HepG2 (cell line): Measurements from ENCODE around the gene TLE5. TPM values are rescaled to one million over a fixed set of nuclear protein-coding genes. Genes with fewer than 3 reads are reported as not detected.

ENCODE experiments used
- ATAC-seq: fragments of 200-7000 bp; cut with Tn5 transposase; 3 replicates; pipeline ENCODE4 v1.9.1; 2020; ENCODE audit warnings: mild to moderate bottlenecking, moderate library complexity
- BruUV-seq: library from RNA; stranded (reverse); fragments of 400-500 nt; replicated peaks from 2 replicates; lab custom pipeline; 2021; lab: Mats Ljungman, UMichigan
- CTCF ChIA-PET: fragments of 300-600 bp; formaldehyde crosslinking; extraction: SDS; loops from one replicate; lab custom pipeline; 2021; ENCODE audit warnings: low total read pairs, inconsistent platforms, low intra/inter-chr PET ratio; lab: Yijun Ruan, JAX
- POLR2A ChIA-PET: fragments of 350-600 bp; sonication (Branson Sonifier 250); formaldehyde crosslinking; loops from one replicate; lab custom pipeline; 2020; ENCODE audit warnings: antibody characterized with exemption, inconsistent platforms; lab: Yijun Ruan, JAX
- DNase-seq: peaks from one replicate; pipeline ENCODE4 v3.0.0-alpha.2; 2015; ENCODE audit warnings: low spot score
- FAIRE-seq: peaks from 3 replicates; lab custom pipeline; 2011; peaks lifted over from hg19 to GRCh38; lab: Jason Lieb, UNC
- H2AFZ ChIP-seq: one replicate; pipeline ENCODE4 v1.6.1; 2011; ENCODE audit warnings: low read length, inconsistent platforms
- H3K27ac ChIP-seq: fragments of 300-600 bp; 3 replicates; pipeline ENCODE4 v1.8.0; 2011; ENCODE audit warnings: mixed run types, mild to moderate bottlenecking, mixed read lengths, low read length, inconsistent platforms; ENCODE audit not compliant: insufficient read depth; ENCODE audit errors: extremely low read length
- H3K27me3 ChIP-seq, 2 experiments: fragments of 200-600 bp in 1 of 2; 2 replicates in 1 of 2; 3 replicates in 1 of 2; pipeline versions ENCODE4 v1.6.0 to v1.8.0; 2011; ENCODE audit warnings: low read length in 2 of 2, mild to moderate bottlenecking in 2 of 2, moderate library complexity in 2 of 2, inconsistent platforms in 1 of 2; ENCODE audit not compliant: insufficient read depth in 2 of 2, control insufficient read depth in 1 of 2
- H3K36me3 ChIP-seq, 2 experiments: fragments of 200-600 bp in 1 of 2; replicated peaks in 1 of 2; 2 replicates in 1 of 2; 3 replicates in 1 of 2; pipeline versions ENCODE4 v1.5.1 to v1.8.0; 2011; ENCODE audit warnings: low read length in 2 of 2, inconsistent platforms in 1 of 2; ENCODE audit not compliant: insufficient read depth in 2 of 2, control insufficient read depth in 1 of 2
- H3K4me1 ChIP-seq: 2 replicates; pipeline ENCODE4 v1.5.1; 2012; ENCODE audit warnings: low read length, inconsistent platforms; ENCODE audit not compliant: insufficient read depth
- H3K4me2 ChIP-seq: 2 replicates; pipeline ENCODE4 v1.6.0; 2011; ENCODE audit warnings: low read depth, low read length, inconsistent platforms
- H3K4me3 ChIP-seq, 3 experiments: fragments of 200-600 bp in 1 of 3; sonication (generic), shearing (Covaris generic) in 1 of 3; replicated peaks in 1 of 3; 2 replicates each; pipeline ENCODE4 v1.5.1; 2011 to 2016; ENCODE audit warnings: low read length in 3 of 3, inconsistent platforms in 2 of 3, low read depth in 2 of 3, mild to moderate bottlenecking in 2 of 3, control low read depth in 1 of 3, mixed read lengths in 1 of 3; ENCODE audit not compliant: insufficient read depth in 1 of 3
- H3K79me2 ChIP-seq: one replicate; pipeline ENCODE4 v1.6.1; 2011; ENCODE audit warnings: low read length, inconsistent platforms; ENCODE audit not compliant: insufficient read depth
- H3K9ac ChIP-seq: 2 replicates; pipeline ENCODE4 v1.6.0; 2011; ENCODE audit warnings: mild to moderate bottlenecking, low read depth, low read length, inconsistent platforms; ENCODE audit not compliant: insufficient read depth
- H3K9me3 ChIP-seq: 2 replicates; pipeline ENCODE4 v1.5.1; 2012; ENCODE audit warnings: mild to moderate bottlenecking, low read length
- H4K20me1 ChIP-seq: 2 replicates; pipeline ENCODE4 v1.6.0; 2011; ENCODE audit warnings: inconsistent platforms, mild to moderate bottlenecking, low read length, moderate library complexity; ENCODE audit not compliant: insufficient read depth
- HNF4A ChIP-seq: sonication (generic); formaldehyde crosslinking; IDR thresholded peaks from 2 replicates; pipeline ENCODE4 v1.4.0; 2020; ENCODE audit warnings: missing genetic modification reagents
- KDM4B ChIP-seq: sonication (generic); formaldehyde crosslinking; IDR thresholded peaks from 2 replicates; pipeline ENCODE4 v1.4.0; 2020; ENCODE audit warnings: missing genetic modification reagents
- MTA1 ChIP-seq: sonication (generic); formaldehyde crosslinking; IDR thresholded peaks from 2 replicates; pipeline ENCODE4 v1.4.0; 2020; ENCODE audit warnings: missing genetic modification reagents, mild to moderate bottlenecking, borderline replicate concordance
- SNAPC5 ChIP-seq: sonication (generic); formaldehyde crosslinking; IDR thresholded peaks from 2 replicates; pipeline ENCODE4 v1.8.1; 2023; ENCODE audit warnings: mild to moderate bottlenecking, missing genetic modification reagents, borderline replicate concordance
- WIZ ChIP-seq: sonication (generic); formaldehyde crosslinking; IDR thresholded peaks from 2 replicates; pipeline ENCODE4 v1.5.1; 2020; ENCODE audit warnings: mild to moderate bottlenecking, missing genetic modification reagents
- ZNF274 ChIP-seq: sonication (generic); formaldehyde crosslinking; IDR thresholded peaks from 2 replicates; pipeline ENCODE4 v1.5.1; 2020; ENCODE audit warnings: mild to moderate bottlenecking, missing genetic modification reagents
- ZNF335 ChIP-seq: sonication (generic); formaldehyde crosslinking; IDR thresholded peaks from 2 replicates; pipeline ENCODE4 v1.4.0; 2020; ENCODE audit warnings: missing genetic modification reagents
- WGBS: methylation state at CpG from one replicate; pipeline ENCODE4 v1.1.6; 2017; ENCODE audit warnings: low lambda C conversion rate; 5-methylcytosine and 5-hydroxymethylcytosine counted together
- in situ Hi-C: cut with HindIII; loops from 2 replicates; pipeline ENCODE4 v1.10.0; 2017; ENCODE audit warnings: low pct_unique_long_range_greater_than_20kb; ENCODE audit not compliant: extremely low pct_ligation_motif_present
- intact Hi-C: fragments of 100-400 bp; cut with micrococcal nuclease; formaldehyde crosslinking; loops from one replicate; pipeline ENCODE4 v1.10.0; 2022; ENCODE audit not compliant: unreplicated experiment
- polyA plus RNA-seq, 8 experiments: library from polyadenylated mRNA; depleted of rRNA in 3 of 8; stranded (reverse) in 7 of 8; unstranded in 1 of 8; fragments of >200 nt; fragmentation: Illumina TruSeq in 4 of 8; extraction: Trizol in 4 of 8; gene quantifications; 2 replicates each; pipeline versions ENCODE4 v1.2.1 to v1.2.3, GENCODE V29; 2011 to 2016; ENCODE audit warnings: low read depth in 4 of 8, missing spikeins in 1 of 8, mixed read lengths in 1 of 8; ENCODE audit not compliant: insufficient read depth in 1 of 8
- total RNA-seq, 5 experiments: library from RNA; depleted of rRNA; stranded (reverse); fragments of >200 nt; fragmentation: Illumina TruSeq; extraction: Trizol; gene quantifications; 2 replicates each; pipeline ENCODE4 v1.2.3, GENCODE V29; 2016; ENCODE audit warnings: low read depth in 1 of 5
- TF ChIP-seq, protein P1 (sequence below): IDR thresholded peaks from 2 replicates; pipeline ENCODE4 v1.4.0; 2020; ENCODE audit warnings: mild to moderate bottlenecking, missing genetic modification reagents
- TF ChIP-seq, protein P2 (sequence below): sonication (generic); formaldehyde crosslinking; IDR thresholded peaks from 2 replicates; pipeline ENCODE4 v1.8.0; 2022; ENCODE audit warnings: mild to moderate bottlenecking, missing genetic modification reagents
- TF ChIP-seq, protein P3 (sequence below): sonication (generic); formaldehyde crosslinking; IDR thresholded peaks from 2 replicates; pipeline ENCODE4 v1.4.0; 2020; ENCODE audit warnings: missing genetic modification reagents
- TF ChIP-seq, protein P4 (sequence below): sonication (generic); formaldehyde crosslinking; IDR thresholded peaks from 2 replicates; pipeline ENCODE4 v1.5.1; 2020; ENCODE audit warnings: mild to moderate bottlenecking, missing genetic modification reagents, moderate library complexity

Gene TLE5
- total and polyA plus RNA-seq, 2 of the 13 experiments (the other 11 are each of a cell fraction or from before 2014, with no cell fraction given) = 62.8 to 189 TPM

DNA sequence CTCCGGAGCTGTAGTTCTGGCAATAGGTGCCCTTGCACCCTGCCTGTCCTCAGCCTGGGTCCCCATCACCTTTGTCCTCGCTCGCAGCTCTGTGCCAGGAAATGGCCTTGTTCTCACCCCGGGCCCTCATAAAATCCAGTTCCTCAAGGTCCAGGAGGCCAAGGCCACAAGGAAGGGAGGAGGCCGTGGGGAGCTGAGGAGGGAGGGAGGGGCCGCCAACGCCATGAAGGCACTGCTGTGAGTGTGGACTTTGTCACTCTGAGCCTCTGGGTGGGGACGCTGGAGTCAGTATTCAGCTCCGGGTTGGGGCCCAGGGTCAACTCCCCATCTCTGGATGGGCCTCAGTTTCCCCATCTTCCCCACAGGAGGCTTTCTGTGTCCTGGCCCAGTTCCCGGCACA lies 22.6 kb upstream of the TLE5 start:
- Histone ChIP-seq H3K79me2 (no peaks in the 10 kb centered on the region), H3K27me3 (no peaks in the 10 kb centered on the region), H3K9ac (no peak overlapping the region), H3K4me3 (no peak overlapping the region), H3K4me1 (peaks cover 18% of the 10 kb centered on the region), H3K9me3 (no peaks in the 10 kb centered on the region), H2AFZ (no peak overlapping the region), H3K4me2 (peak overlapping the region; percentile 39; the same call in 1 of the 2 replicates), H3K27ac (no peak overlapping the region), H3K36me3 (no peaks in the 10 kb centered on the region), H4K20me1 (no peaks in the 10 kb centered on the region)
- CTCF ChIA-PET = no interaction called here
- ATAC-seq = no peak; the same call in 2 of the 3 replicates
- intact Hi-C loops = no loop called here
- no peak for FAIRE-seq
- POLR2A ChIA-PET = interaction anchor here (1.1 to 2.9 kb wide), 3 partner anchors 11 to 134 kb away, joined by 3 to 19 read pairs (median 6); no protein-coding TSS in a partner anchor
- BruUV-seq = no TSS peak
- in situ Hi-C loops = no loop called here
- WGBS = 24% methylated on average over 3 of the region's 10 CpGs
- DNase-seq = no peak
- TF ChIP-seq, protein P1, sequence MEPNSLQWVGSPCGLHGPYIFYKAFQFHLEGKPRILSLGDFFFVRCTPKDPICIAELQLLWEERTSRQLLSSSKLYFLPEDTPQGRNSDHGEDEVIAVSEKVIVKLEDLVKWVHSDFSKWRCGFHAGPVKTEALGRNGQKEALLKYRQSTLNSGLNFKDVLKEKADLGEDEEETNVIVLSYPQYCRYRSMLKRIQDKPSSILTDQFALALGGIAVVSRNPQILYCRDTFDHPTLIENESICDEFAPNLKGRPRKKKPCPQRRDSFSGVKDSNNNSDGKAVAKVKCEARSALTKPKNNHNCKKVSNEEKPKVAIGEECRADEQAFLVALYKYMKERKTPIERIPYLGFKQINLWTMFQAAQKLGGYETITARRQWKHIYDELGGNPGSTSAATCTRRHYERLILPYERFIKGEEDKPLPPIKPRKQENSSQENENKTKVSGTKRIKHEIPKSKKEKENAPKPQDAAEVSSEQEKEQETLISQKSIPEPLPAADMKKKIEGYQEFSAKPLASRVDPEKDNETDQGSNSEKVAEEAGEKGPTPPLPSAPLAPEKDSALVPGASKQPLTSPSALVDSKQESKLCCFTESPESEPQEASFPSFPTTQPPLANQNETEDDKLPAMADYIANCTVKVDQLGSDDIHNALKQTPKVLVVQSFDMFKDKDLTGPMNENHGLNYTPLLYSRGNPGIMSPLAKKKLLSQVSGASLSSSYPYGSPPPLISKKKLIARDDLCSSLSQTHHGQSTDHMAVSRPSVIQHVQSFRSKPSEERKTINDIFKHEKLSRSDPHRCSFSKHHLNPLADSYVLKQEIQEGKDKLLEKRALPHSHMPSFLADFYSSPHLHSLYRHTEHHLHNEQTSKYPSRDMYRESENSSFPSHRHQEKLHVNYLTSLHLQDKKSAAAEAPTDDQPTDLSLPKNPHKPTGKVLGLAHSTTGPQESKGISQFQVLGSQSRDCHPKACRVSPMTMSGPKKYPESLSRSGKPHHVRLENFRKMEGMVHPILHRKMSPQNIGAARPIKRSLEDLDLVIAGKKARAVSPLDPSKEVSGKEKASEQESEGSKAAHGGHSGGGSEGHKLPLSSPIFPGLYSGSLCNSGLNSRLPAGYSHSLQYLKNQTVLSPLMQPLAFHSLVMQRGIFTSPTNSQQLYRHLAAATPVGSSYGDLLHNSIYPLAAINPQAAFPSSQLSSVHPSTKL (CRISPR knock-in tag) = 0 out of 2 replicates have a peak, but pooled peaks have one; percentile 10
- TF ChIP-seq, protein P2, sequence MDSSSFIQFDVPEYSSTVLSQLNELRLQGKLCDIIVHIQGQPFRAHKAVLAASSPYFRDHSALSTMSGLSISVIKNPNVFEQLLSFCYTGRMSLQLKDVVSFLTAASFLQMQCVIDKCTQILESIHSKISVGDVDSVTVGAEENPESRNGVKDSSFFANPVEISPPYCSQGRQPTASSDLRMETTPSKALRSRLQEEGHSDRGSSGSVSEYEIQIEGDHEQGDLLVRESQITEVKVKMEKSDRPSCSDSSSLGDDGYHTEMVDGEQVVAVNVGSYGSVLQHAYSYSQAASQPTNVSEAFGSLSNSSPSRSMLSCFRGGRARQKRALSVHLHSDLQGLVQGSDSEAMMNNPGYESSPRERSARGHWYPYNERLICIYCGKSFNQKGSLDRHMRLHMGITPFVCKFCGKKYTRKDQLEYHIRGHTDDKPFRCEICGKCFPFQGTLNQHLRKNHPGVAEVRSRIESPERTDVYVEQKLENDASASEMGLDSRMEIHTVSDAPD (CRISPR knock-in tag) = no peak
- TF ChIP-seq, protein P3, sequence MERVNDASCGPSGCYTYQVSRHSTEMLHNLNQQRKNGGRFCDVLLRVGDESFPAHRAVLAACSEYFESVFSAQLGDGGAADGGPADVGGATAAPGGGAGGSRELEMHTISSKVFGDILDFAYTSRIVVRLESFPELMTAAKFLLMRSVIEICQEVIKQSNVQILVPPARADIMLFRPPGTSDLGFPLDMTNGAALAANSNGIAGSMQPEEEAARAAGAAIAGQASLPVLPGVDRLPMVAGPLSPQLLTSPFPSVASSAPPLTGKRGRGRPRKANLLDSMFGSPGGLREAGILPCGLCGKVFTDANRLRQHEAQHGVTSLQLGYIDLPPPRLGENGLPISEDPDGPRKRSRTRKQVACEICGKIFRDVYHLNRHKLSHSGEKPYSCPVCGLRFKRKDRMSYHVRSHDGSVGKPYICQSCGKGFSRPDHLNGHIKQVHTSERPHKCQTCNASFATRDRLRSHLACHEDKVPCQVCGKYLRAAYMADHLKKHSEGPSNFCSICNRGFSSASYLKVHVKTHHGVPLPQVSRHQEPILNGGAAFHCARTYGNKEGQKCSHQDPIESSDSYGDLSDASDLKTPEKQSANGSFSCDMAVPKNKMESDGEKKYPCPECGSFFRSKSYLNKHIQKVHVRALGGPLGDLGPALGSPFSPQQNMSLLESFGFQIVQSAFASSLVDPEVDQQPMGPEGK (CRISPR knock-in tag) = 0 out of 2 replicates have a peak, but pooled peaks have one; percentile 36
- TF ChIP-seq HNF4A (CRISPR knock-in tag) (peak; percentile 52), SNAPC5 (CRISPR knock-in tag) (no peak), WIZ (no peak), KDM4B (CRISPR knock-in tag) (no peak), ZNF274 (no peak), ZNF335 (CRISPR knock-in tag) (no peak), MTA1 (peak; percentile 20; the same call in 1 of the 2 replicates)
- TF ChIP-seq, protein P4, sequence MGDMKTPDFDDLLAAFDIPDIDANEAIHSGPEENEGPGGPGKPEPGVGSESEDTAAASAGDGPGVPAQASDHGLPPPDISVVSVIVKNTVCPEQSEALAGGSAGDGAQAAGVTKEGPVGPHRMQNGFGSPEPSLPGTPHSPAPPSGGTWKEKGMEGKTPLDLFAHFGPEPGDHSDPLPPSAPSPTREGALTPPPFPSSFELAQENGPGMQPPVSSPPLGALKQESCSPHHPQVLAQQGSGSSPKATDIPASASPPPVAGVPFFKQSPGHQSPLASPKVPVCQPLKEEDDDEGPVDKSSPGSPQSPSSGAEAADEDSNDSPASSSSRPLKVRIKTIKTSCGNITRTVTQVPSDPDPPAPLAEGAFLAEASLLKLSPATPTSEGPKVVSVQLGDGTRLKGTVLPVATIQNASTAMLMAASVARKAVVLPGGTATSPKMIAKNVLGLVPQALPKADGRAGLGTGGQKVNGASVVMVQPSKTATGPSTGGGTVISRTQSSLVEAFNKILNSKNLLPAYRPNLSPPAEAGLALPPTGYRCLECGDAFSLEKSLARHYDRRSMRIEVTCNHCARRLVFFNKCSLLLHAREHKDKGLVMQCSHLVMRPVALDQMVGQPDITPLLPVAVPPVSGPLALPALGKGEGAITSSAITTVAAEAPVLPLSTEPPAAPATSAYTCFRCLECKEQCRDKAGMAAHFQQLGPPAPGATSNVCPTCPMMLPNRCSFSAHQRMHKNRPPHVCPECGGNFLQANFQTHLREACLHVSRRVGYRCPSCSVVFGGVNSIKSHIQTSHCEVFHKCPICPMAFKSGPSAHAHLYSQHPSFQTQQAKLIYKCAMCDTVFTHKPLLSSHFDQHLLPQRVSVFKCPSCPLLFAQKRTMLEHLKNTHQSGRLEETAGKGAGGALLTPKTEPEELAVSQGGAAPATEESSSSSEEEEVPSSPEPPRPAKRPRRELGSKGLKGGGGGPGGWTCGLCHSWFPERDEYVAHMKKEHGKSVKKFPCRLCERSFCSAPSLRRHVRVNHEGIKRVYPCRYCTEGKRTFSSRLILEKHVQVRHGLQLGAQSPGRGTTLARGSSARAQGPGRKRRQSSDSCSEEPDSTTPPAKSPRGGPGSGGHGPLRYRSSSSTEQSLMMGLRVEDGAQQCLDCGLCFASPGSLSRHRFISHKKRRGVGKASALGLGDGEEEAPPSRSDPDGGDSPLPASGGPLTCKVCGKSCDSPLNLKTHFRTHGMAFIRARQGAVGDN = 0 out of 2 replicates have a peak, but pooled peaks have one; percentile 6
